DND-41 (cell line): ENCODE results near the gene SLC12A8.

Source experiments
- EZH2 ChIP-seq: IDR thresholded peaks from 3 replicates; pipeline ENCODE4 v1.6.1; 2012; ENCODE audit warnings: borderline replicate concordance, low read depth, mild to moderate bottlenecking, moderate library complexity, low read length, inconsistent platforms; ENCODE audit not compliant: severe bottlenecking
- TF ChIP-seq, protein P1 (sequence below): IDR thresholded peaks from 2 replicates; pipeline ENCODE4 v1.5.1; 2012; ENCODE audit warnings: borderline replicate concordance, low read length, moderate library complexity, mild to moderate bottlenecking; ENCODE audit not compliant: poor library complexity, severe bottlenecking; ENCODE audit errors: extremely low read depth

DNA sequence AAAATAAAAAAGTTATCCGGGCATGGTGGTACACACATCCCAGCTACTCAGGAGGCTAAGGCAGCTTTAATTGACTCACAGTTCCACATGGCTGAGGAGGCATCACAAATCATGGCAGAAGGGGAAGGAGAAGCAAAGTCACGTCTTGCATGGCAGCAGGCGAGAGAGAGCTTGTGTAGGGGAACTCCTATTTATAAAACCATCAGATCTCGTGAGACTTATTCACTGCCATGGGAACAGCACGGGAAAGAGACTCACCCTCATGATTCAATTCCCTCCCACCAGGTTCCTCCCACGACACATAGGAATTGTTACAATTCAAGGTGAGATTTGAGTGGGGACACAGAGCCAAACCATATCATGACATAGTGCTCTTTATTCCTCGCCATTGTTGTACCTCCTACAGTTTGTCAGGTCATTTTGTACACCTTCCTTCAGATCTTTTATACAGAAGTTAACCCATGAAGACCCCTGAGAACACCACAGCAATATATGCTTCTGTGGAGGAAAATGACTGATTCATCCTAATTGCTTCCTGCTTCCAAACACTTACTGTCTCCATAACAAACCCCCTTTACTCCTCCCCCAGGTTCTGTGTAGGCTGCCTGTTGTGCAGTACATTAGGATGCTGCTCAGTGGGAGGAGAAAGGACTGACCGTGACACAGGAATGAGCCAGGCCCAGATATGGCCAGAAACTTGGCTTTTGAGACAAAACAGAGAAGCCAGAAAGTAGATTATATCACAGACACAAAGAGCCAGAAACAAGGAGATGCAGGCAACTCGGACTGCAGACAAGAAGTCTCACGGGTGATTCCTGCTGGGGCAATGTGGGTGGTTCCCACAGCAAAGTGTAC is 88.9 kb downstream of the SLC12A8 start:
- TF ChIP-seq, protein P1, sequence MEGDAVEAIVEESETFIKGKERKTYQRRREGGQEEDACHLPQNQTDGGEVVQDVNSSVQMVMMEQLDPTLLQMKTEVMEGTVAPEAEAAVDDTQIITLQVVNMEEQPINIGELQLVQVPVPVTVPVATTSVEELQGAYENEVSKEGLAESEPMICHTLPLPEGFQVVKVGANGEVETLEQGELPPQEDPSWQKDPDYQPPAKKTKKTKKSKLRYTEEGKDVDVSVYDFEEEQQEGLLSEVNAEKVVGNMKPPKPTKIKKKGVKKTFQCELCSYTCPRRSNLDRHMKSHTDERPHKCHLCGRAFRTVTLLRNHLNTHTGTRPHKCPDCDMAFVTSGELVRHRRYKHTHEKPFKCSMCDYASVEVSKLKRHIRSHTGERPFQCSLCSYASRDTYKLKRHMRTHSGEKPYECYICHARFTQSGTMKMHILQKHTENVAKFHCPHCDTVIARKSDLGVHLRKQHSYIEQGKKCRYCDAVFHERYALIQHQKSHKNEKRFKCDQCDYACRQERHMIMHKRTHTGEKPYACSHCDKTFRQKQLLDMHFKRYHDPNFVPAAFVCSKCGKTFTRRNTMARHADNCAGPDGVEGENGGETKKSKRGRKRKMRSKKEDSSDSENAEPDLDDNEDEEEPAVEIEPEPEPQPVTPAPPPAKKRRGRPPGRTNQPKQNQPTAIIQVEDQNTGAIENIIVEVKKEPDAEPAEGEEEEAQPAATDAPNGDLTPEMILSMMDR = no peak
- no peak for TF ChIP-seq EZH2
